SK-N-MC (cell line): ENCODE data around the gene VWCE.

Experiments used
- DNase-seq: peaks from one replicate; pipeline ENCODE4 v3.0.0-alpha.2; 2011; ENCODE audit warnings: low read depth, low spot score
- H3K27ac ChIP-seq: fragments of 200-600 bp; sonication (generic); 2 replicates; pipeline ENCODE4 v1.5.1; 2016; ENCODE audit warnings: mixed run types
- H3K36me3 ChIP-seq: fragments of 200-600 bp; sonication (generic); 2 replicates; pipeline ENCODE4 v1.6.1; 2017; ENCODE audit warnings: antibody characterized with exemption, low read length, mixed read lengths; ENCODE audit not compliant: insufficient read depth
- H3K4me3 ChIP-seq: fragments of 200-600 bp; sonication (generic); 2 replicates; pipeline ENCODE4 v1.5.1; 2016
- H3K9ac ChIP-seq: fragments of 200-600 bp; sonication (generic); 2 replicates; pipeline ENCODE4 v1.8.0; 2017; ENCODE audit warnings: mixed run types, mixed read lengths; ENCODE audit not compliant: insufficient read length
- H3K9me3 ChIP-seq: fragments of 200-600 bp; sonication (generic); 2 replicates; pipeline ENCODE4 v1.6.1; 2017; ENCODE audit warnings: low read depth, mild to moderate bottlenecking, antibody characterized with exemption, low read length, moderate library complexity, mixed read lengths
- EZH2 ChIP-seq: fragments of 200-600 bp; sonication (generic); IDR thresholded peaks from one replicate; pipeline ENCODE4 v1.6.1; 2017; ENCODE audit warnings: antibody characterized with exemption
- FOXP2 ChIP-seq: optimal IDR thresholded peaks from 2 replicates; pipeline ENCODE3; 2011; ENCODE audit warnings: mild to moderate bottlenecking, moderate library complexity; ENCODE audit not compliant: insufficient read depth; ENCODE audit errors: extremely low read length, control extremely low read depth
- POLR2AphosphoS5 ChIP-seq: IDR thresholded peaks from 2 replicates; pipeline ENCODE4 v1.6.1; 2012; ENCODE audit warnings: mild to moderate bottlenecking, low read depth, low read length, borderline replicate concordance

The VWCE gene

DNA sequence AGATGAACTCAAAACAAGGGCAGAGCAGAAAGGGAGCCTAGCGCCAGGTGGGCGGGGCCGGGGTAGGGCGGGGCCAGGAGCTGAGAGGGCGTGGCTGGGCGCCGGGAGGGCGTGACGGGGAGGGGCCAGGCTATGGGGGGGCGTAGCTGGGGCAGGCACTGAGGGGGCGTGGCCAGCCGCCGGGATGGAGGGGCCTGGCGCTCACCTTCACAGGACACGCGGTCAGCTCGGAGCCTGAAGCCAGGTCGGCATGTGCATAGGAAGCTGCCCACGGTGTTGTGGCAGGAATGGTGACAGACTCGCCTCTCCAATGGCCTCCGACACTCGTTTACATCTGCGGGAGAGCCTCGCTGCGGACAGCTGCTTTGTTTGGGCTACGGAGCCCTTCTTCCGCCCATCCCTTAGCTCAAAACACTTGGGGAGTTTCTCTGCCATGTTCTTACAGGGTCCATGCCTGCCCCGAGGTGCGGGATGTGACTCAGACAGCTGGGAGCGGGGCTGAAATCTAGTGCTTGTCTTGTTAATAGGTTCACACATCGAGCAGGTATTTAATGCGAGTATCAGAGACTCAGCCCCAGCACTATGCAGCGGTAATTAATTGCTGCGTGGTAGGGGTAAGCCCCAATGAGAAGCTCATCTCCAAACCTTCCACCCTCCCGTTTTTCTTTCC lies 13.4 kb downstream of the VWCE start:
- no peak for TF ChIP-seq EZH2
- Histone ChIP-seq H3K36me3 (no peaks in the 10 kb centered on the region; the same call in 1 of the 2 replicates), H3K27ac (no peak overlapping the region), H3K4me3 (no peak overlapping the region), H3K9me3 (no peaks in the 10 kb centered on the region), H3K9ac (no peak overlapping the region)
- DNase-seq = no peak

DNA sequence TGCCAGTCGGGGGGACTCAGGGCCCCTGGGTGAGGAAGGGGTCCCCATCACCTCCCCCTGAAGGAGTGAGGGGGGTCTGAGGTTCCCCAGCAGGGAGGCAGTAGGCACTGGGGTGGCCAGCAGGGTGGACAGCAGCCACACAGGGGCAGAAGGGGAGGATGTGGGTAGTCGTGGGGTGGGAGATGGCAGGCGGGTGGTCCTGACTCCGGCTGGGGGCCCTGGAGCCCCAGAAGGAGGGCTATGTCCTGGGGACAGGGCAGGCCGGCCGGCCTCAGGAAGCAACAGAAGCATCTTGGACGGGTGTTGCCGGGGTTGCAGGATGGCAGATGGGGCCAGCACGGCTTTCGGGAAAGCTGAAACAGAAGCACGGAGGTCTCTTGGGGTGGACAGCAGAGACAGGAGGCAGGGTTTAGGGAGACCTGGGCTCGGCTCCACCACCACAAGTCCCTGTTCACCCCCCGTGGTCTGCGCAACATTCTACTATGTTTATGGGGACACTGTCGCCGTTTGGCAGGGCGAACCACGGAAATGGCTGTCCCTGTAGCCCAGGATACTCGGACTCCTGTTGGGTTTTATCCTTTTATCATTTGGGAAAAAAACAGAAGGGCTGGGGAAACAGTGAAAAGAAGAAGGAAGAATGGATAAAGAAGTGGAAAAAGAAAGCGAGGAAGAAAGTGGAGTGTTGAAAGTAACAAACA lies 14.1 kb downstream of the VWCE start:
- Histone ChIP-seq H3K36me3 (no peaks in the 10 kb centered on the region; the same call in 1 of the 2 replicates), H3K27ac (no peak overlapping the region), H3K9me3 (no peaks in the 10 kb centered on the region), H3K4me3 (no peak overlapping the region), H3K9ac (no peak overlapping the region)
- TF ChIP-seq POLR2AphosphoS5 (no peak), FOXP2 (no peak), EZH2 (no peak)
- no peak for DNase-seq

DNA sequence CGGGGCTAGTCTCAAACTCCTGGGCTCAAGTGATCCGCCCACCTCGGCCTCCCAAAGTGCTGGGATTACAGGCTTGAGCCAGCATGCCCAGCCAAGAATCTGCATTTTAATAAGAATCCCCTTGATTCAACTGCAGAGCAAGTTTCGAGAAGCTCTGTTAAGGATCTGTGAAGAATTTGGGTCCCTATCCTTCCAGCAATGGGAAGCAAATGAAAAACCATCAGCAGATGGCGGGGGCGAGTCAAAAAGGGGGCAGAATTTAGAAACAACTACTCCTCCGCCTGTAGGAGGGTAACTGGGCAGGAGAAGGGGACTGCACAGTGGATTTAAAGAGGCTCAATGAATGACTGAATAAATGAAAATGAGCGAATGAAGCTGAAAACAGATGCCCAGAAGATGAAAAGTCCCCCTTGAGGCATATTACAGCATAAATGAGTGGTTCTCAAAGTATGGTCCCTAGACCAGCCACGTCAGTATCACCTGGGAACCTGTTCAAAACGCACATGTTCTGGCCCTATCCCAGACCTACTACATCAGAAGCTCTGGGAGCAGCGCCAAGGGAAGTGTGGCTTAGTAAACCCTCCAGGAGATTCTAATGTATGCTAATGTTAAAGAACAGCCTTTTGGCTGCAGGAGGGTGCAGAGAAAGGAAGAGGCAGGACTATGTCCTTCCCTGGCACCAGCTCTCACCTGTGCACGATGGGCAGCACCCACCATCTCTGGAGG lies 15.0 kb downstream of the VWCE start:
- no peak overlapping the region for H3K4me3 ChIP-seq
- no peak overlapping the region for H3K27ac ChIP-seq
- no peak overlapping the region for H3K9ac ChIP-seq
- no peaks in the 10 kb centered on the region for H3K9me3 ChIP-seq
- TF ChIP-seq POLR2AphosphoS5 (no peak), FOXP2 (no peak), EZH2 (no peak)
- no peaks in the 10 kb centered on the region; the same call in 1 of the 2 replicates for H3K36me3 ChIP-seq
- DNase-seq = no peak

DNA sequence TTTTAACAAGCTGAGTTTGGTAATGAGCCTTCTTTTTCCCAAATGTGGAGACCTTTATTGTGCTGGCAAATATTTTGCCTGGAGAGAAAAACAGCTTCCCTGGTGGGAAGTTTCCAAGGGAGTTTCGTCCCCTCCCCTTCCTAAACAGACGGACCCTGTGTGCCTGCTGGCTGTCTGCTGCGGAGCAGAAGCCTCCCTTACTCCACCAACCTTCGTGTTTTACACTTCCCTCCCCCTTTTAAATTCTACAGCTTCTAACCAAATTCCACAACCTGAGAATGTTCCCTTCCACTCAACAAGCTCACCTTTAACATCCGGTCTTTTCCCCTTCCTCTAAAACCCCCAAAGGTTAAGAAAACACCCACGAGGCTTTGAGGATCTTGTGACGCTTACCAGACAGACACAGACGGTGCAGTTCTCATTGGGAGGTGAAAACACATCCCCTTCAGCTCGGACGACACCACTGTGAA lies 17.1 kb downstream of the VWCE start:
- Histone ChIP-seq H3K36me3 (no peaks in the 10 kb centered on the region; the same call in 1 of the 2 replicates), H3K9me3 (no peaks in the 10 kb centered on the region), H3K27ac (peak overlapping the region; percentile 93), H3K9ac (peak overlapping the region; percentile 62), H3K4me3 (peak overlapping the region; percentile 69)
- TF ChIP-seq POLR2AphosphoS5 (no peak), FOXP2 (no peak), EZH2 (no peak)
- DNase-seq = peak; percentile 64

DNA sequence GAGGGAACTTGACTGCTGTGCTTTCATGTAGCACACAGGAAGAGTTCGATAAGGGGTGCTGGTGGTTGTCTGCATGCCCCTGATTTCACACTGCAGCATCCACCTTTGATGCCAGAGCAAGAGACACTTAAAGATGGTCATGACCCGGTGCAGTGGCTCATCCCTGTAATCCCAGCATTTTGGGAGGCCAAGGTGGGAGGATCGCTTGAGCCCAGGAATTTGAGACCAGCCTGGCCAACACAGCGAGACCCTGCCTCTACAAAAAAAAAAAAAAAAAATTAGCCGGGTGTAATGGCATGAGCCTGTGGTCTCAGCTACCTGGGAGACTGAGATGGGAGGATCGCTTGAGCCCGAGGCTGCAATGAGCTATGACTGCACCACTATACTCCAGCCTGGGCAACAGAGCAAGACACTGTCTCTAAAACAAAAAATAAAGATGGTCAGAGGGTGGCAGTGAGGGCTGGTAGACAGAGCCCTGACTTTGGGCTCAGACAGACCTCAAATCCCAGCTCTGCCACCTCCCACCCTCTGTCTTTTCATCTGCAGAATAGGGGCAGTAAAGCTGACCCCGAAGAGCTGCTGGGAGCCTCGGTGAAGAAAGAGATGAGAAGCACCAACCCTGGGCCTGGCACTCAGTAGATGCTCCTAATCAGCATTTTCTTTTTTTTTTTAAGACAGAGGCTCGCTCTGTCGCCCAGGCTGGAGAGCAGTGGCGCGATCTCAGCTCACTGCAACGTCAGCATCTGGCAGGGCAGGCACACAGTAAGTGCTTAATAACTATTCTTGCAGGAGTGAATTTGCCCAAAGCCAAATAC lies 17.7 kb downstream of the VWCE start:
- Histone ChIP-seq H3K4me3 (peak overlapping the region; percentile 69), H3K36me3 (no peaks in the 10 kb centered on the region; the same call in 1 of the 2 replicates), H3K9me3 (no peaks in the 10 kb centered on the region), H3K27ac (peak overlapping the region; percentile 93), H3K9ac (peak overlapping the region; percentile 49)
- no peak for DNase-seq
- TF ChIP-seq POLR2AphosphoS5 = no peak
- TF ChIP-seq EZH2 = no peak
- TF ChIP-seq FOXP2 = no peak

DNA sequence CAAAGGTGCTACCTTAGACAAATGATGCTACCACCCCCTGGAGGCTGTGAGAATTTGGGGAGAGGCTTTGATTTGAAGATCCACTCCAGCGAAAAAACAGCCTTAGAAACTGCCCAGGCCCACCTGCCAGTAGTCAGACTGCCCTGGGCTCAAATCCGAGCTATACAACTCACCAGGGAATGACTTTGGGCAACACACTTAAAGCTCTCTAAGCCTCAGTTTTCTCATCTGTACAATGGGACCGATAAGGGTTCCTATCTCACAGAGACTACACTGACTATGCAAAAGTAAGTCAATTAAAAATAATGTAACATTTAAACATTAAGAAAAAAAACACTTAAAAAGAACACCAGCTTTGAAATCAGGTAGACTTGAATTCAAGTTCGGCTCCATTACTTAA lies 19.9 kb downstream of the VWCE start:
- TF ChIP-seq EZH2 (no peak), POLR2AphosphoS5 (no peak), FOXP2 (no peak)
- H3K36me3 ChIP-seq = no peaks in the 10 kb centered on the region; the same call in 1 of the 2 replicates
- H3K4me3 ChIP-seq = no peak overlapping the region
- DNase-seq = no peak
- H3K9me3 ChIP-seq = no peaks in the 10 kb centered on the region
- H3K27ac ChIP-seq = no peak overlapping the region
- H3K9ac ChIP-seq = no peak overlapping the region

DNA sequence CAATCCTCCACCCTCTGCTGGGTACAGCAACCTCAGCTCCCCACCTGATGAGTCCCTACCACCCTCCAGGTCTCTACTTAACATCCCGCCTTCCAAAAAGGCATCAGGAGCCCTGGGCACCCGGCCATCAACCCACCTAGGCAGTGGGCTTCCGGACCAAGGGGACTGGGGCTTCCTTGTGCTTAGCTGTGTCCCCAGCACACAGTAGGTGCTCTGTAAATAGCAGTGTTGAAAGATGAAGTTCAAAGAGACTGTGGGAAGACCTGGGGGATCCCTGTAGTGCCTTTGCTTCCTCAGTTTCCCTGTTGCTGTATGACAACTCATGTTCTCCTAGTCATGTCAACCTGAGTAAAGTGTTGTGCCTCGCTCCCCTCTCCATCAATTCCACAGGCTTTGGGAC lies 21.0 kb downstream of the VWCE start:
- Histone ChIP-seq H3K9me3 (no peaks in the 10 kb centered on the region), H3K27ac (no peak overlapping the region), H3K36me3 (no peaks in the 10 kb centered on the region; the same call in 1 of the 2 replicates), H3K4me3 (no peak overlapping the region), H3K9ac (no peak overlapping the region)
- no peak for DNase-seq
- no peak for TF ChIP-seq FOXP2
- no peak for TF ChIP-seq POLR2AphosphoS5
- TF ChIP-seq EZH2 = no peak

DNA sequence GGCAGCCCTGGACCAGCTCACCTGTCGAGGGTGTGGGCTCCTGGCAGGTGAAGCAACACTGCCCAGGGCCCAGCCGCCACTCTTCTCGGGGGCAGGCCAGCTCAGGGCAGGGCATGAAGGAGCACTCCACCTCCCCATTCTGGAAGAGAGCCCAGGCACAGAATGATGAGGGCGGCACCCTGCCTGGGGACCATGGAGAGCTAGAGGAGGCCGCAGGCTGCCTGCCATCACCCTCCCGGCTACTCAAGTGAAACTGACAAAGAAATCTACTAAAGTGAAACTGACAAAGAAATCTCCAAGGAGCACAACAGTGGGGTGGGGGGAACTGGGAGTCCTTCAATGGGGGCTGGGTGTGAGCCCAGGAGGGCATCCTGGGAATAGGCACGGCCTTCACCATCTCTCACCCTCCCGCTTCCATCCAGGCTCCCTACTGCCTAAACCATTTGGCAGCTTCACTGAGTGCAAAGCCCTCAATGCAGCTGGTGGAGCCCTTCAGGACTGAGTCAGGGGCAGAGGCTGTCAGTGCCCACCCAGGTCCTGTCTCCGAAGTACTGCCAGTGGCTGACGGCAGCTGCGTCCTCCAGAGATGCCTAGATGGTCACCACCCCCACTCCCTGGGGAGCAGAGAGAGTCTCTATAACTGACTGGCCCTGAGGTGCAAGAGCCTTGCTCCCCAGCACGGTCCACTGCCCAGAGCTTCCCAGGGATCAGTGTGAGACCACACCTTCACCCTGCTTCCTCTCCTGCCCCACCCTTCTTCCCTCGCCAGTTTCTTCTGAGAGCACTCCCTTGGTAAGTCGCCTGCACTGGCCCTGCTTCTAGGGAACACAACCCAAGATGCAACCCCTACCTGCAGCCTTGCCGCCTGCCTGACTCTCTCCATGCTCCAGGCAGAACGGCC lies 21.7 kb downstream of the VWCE start:
- TF ChIP-seq EZH2 (no peak), POLR2AphosphoS5 (no peak), FOXP2 (no peak)
- Histone ChIP-seq H3K27ac (no peak overlapping the region), H3K9ac (no peak overlapping the region), H3K9me3 (no peaks in the 10 kb centered on the region), H3K36me3 (no peaks in the 10 kb centered on the region; the same call in 1 of the 2 replicates), H3K4me3 (no peak overlapping the region)
- DNase-seq = no peak
